ENCODE data around the gene TERF2IP. TPM values are rescaled to one million over a fixed set of nuclear protein-coding genes. Genes with fewer than 3 reads are reported as not detected.

Gene TERF2IP
- polyA plus RNA-seq, 1 donor from 2014 or later, result 752 TPM

Small RNA genes within 50 kb of the gene (small RNA-seq; reads per million reads assigned to genes)
- gene RN7SL520P, result 0 reads per million in 3 experiments

Other genes starting within 250 kb of the TERF2IP start
- 197 and 201 TPM in 2 replicates for gene CFDP1, start 214.3 kb upstream of the TERF2IP start, polyA plus RNA-seq
- gene TMEM170A, start 183.1 kb upstream of the TERF2IP start, polyA plus RNA-seq, result 32.2 and 35.9 TPM in 2 replicates
- 0.02 TPM in 1 of 2 replicates, not detected in the other for gene CHST6, start 152.3 kb upstream of the TERF2IP start, polyA plus RNA-seq
- 0.84 and 2.7 TPM in 2 replicates for gene CHST5, start 111.7 kb upstream of the TERF2IP start, polyA plus RNA-seq
- gene TMEM231, start 91.5 kb upstream of the TERF2IP start, polyA plus RNA-seq, result 19.6 and 25.6 TPM in 2 replicates
- 299 and 344 TPM in 2 replicates for gene GABARAPL2, start 81.4 kb upstream of the TERF2IP start, polyA plus RNA-seq
- 62.8 and 64.5 TPM in 2 replicates for gene ADAT1, start 24.5 kb upstream of the TERF2IP start, polyA plus RNA-seq
- gene KARS1, start 108 bp upstream of the TERF2IP start, polyA plus RNA-seq, result 151 and 159 TPM in 2 replicates
- gene CPHXL2, start 29.2 kb downstream of the TERF2IP start, polyA plus RNA-seq, result not detected in 2 replicates
- not detected in 2 replicates for gene DUXB, start 53.7 kb downstream of the TERF2IP start, polyA plus RNA-seq
- gene CPHXL, start 78.7 kb downstream of the TERF2IP start, polyA plus RNA-seq, result not detected in 2 replicates

All from neural cell (in vitro differentiated cells).